K562 (cell line): ENCODE results near the gene GPSM3. TPM values are rescaled to one million over a fixed set of nuclear protein-coding genes. Genes with fewer than 3 reads are reported as not detected.

ENCODE experiments used
- ATAC-seq: fragments of 200-7000 bp; cut with Tn5 transposase; 3 replicates; pipeline ENCODE4 v1.9.1; 2020; ENCODE audit warnings: moderate library complexity
- BruUV-seq: library from RNA; stranded (reverse); fragments of 400-500 nt; replicated peaks from 2 replicates; lab custom pipeline; 2021; lab: Mats Ljungman, UMichigan
- CTCF ChIA-PET: fragments of 300-600 bp; formaldehyde crosslinking; extraction: SDS; loops from one replicate; lab custom pipeline; 2021; ENCODE audit warnings: low intra/inter-chr PET ratio; lab: Yijun Ruan, JAX
- POLR2A ChIA-PET: fragments of 300-600, 350-650 bp; sonication (Branson Sonifier 250); formaldehyde crosslinking; extraction: SDS; loops from one replicate; lab custom pipeline; 2021; ENCODE audit warnings: antibody characterized with exemption, inconsistent platforms; lab: Yijun Ruan, JAX
- DNase-seq, 4 experiments: peaks; one replicate each; pipeline versions ENCODE4 v3.0.0 to v3.0.0-alpha.2; 2011 to 2018; ENCODE audit warnings: low spot score in 3 of 4, mixed read lengths in 3 of 4; ENCODE audit errors: extremely low read depth in 1 of 4
- FAIRE-seq: peaks from 2 replicates; lab custom pipeline; 2011; peaks lifted over from hg19 to GRCh38; lab: Jason Lieb, UNC
- H2AFZ ChIP-seq: 2 replicates; pipeline ENCODE4 v1.6.0; 2011; ENCODE audit warnings: low read depth, low read length, control low read depth, inconsistent platforms
- H3K27ac ChIP-seq: fragments of 200-600 bp; 3 replicates; pipeline ENCODE4 v1.8.0; 2011; ENCODE audit warnings: low read depth, mild to moderate bottlenecking, control low read depth, inconsistent platforms, low read length, moderate library complexity, mixed read lengths; ENCODE audit errors: extremely low read depth
- H3K27me3 ChIP-seq, 2 experiments: fragments of 300-600 bp in 1 of 2; 2 replicates in 1 of 2; 3 replicates in 1 of 2; pipeline versions ENCODE4 v1.6.0 to v1.8.0; 2011; ENCODE audit warnings: inconsistent platforms in 2 of 2, low read length in 2 of 2, mild to moderate bottlenecking in 1 of 2, mixed read lengths in 1 of 2, moderate library complexity in 1 of 2; ENCODE audit not compliant: control insufficient read depth in 2 of 2, insufficient read depth in 2 of 2
- H3K36me3 ChIP-seq: fragments of 300-600 bp; 3 replicates; pipeline ENCODE4 v1.8.0; 2011; ENCODE audit warnings: mild to moderate bottlenecking, low read length, inconsistent platforms; ENCODE audit not compliant: control insufficient read depth, insufficient read depth
- H3K4me1 ChIP-seq, 2 experiments: fragments of 200-600 bp in 1 of 2; replicated peaks in 1 of 2; 2 replicates in 1 of 2; 3 replicates in 1 of 2; pipeline versions ENCODE4 v1.5.1 to v1.8.0; 2011; ENCODE audit warnings: inconsistent platforms in 2 of 2, low read length in 2 of 2, mild to moderate bottlenecking in 1 of 2, mixed read lengths in 1 of 2, moderate library complexity in 1 of 2; ENCODE audit not compliant: control insufficient read depth in 2 of 2, insufficient read depth in 2 of 2
- H3K4me2 ChIP-seq: 2 replicates; pipeline ENCODE4 v1.6.1; 2011; ENCODE audit warnings: low read length, control low read depth, inconsistent platforms, mixed read lengths; ENCODE audit not compliant: insufficient read depth
- H3K4me3 ChIP-seq: fragments of 200-600 bp; sonication (generic), shearing (Covaris generic); 2 replicates; pipeline ENCODE4 v1.5.1; 2016; ENCODE audit warnings: control low read depth, inconsistent platforms
- H3K79me2 ChIP-seq: fragments of 200-600 bp; 3 replicates; pipeline ENCODE4 v1.8.0; 2011; ENCODE audit warnings: low read length, inconsistent platforms; ENCODE audit not compliant: control insufficient read depth, insufficient read depth
- H3K9ac ChIP-seq, 2 experiments: 2 replicates each; pipeline versions ENCODE4 v1.6.0 to v1.6.1; 2011; ENCODE audit warnings: low read depth in 2 of 2, low read length in 2 of 2, control low read depth in 1 of 2, inconsistent platforms in 1 of 2, mild to moderate bottlenecking in 1 of 2, mixed read lengths in 1 of 2; ENCODE audit not compliant: insufficient read depth in 1 of 2
- H3K9me1 ChIP-seq: one replicate; pipeline ENCODE4 v1.6.0; 2011; ENCODE audit warnings: inconsistent platforms, mild to moderate bottlenecking, low read length, moderate library complexity; ENCODE audit not compliant: control insufficient read depth, insufficient read depth
- H3K9me3 ChIP-seq: replicated peaks from 2 replicates; pipeline ENCODE4 v1.5.1; 2011; ENCODE audit warnings: low read depth, low read length, inconsistent platforms; ENCODE audit not compliant: control insufficient read depth, insufficient read depth
- H4K20me1 ChIP-seq: replicated peaks from 2 replicates; pipeline ENCODE4 v1.6.1; 2011; ENCODE audit warnings: low read length, inconsistent platforms, mixed read lengths; ENCODE audit not compliant: control insufficient read depth, insufficient read depth
- BHLHE40 ChIP-seq: IDR thresholded peaks from 2 replicates; pipeline ENCODE4 v1.6.1; 2011; ENCODE audit warnings: low read length, improper control_type of control experiment
- OTX1 ChIP-seq: fragments of 450-650 bp; formaldehyde crosslinking; IDR thresholded peaks from 2 replicates; pipeline ENCODE4 v1.4.0; 2022; ENCODE audit warnings: mild to moderate bottlenecking
- POLR2G ChIP-seq: fragments of 200-400 bp; formaldehyde crosslinking; IDR thresholded peaks from 2 replicates; pipeline ENCODE4 v1.6.1; 2017; ENCODE audit warnings: low read depth, mild to moderate bottlenecking, antibody characterized with exemption, low read length, moderate library complexity
- RBFOX2 ChIP-seq: fragments of 200-400 bp; formaldehyde crosslinking; IDR thresholded peaks from 2 replicates; pipeline ENCODE4 v1.6.1; 2017; ENCODE audit warnings: low read depth, mild to moderate bottlenecking, low read length, moderate library complexity
- ZBTB1 ChIP-seq: sonication (generic); formaldehyde crosslinking; IDR thresholded peaks from 2 replicates; pipeline ENCODE4 v1.8.1; 2023; ENCODE audit warnings: missing genetic modification reagents, low read depth, mild to moderate bottlenecking, borderline replicate concordance
- WGBS: fragments of 100-300 bp; shearing (Covaris generic); methylation state at CpG from one replicate; pipeline ENCODE4 v1.1.6; 2016; ENCODE audit warnings: low coverage, mixed read lengths; ENCODE audit not compliant: insufficient coverage; ENCODE audit errors: missing lambda C conversion rate; 5-methylcytosine and 5-hydroxymethylcytosine counted together
- in situ Hi-C: fragments of 300-500 bp; cut with MboI; formaldehyde crosslinking; loops from 4 replicates; pipeline ENCODE4 v1.15.0; 2018; ENCODE audit warnings: inconsistent platforms, mixed read lengths
- intact Hi-C: fragments of 100-400 bp; cut with micrococcal nuclease; formaldehyde crosslinking; loops from 2 replicates; pipeline ENCODE4 v1.14.2; 2022
- polyA plus RNA-seq, 8 experiments: library from polyadenylated mRNA; depleted of rRNA in 4 of 8; stranded (reverse) in 5 of 8; unstranded in 3 of 8; fragments of >200 nt; fragmentation: Nextera tagmentation in 2 of 8; fragmentation: Illumina TruSeq in 1 of 8; extraction: Ambion mirVana in 2 of 8; extraction: Trizol in 1 of 8; gene quantifications; 2 replicates each; pipeline versions ENCODE4 v1.2.1 to v1.2.3, GENCODE V29; 2011 to 2014; ENCODE audit warnings: inconsistent platforms in 1 of 8, missing spikeins in 1 of 8
- total RNA-seq, 7 experiments: library from RNA; depleted of rRNA in 6 of 7; stranded (reverse); fragments of >200 nt in 6 of 7; fragmentation: Illumina TruSeq in 2 of 7; extraction: Trizol in 2 of 7; gene quantifications; 2 replicates each; pipeline versions ENCODE4 v1.2.1 to v1.2.3, GENCODE V29; 2011 to 2021; ENCODE audit warnings: low replicate concordance in 1 of 7

GPSM3 gene
- total and polyA plus RNA-seq, 9 of the 15 experiments (the other 6 are each of a cell fraction or from before 2014, with no cell fraction given): 5.3 to 42.6 (median 24.4) TPM

DNA sequence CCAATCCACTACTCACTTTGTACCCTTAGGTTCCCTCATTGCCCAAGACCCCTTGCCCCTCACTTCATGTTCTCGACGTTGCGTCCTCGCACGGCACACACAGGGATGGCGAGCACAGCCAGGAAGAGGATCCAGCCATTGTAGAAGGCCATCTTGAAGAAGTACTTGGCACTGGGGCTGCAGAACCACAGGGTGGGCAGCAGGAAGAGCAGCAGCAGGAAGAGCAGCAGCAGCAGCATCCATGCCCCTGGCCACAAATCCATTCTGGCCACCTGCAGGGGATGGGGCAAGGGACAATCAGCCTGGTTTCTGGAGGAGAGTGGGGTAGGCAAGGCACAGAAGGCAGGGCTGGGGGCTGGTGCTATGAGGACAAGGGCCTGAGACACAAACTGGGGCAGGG, 21.2 kb downstream of the GPSM3 start:
- H3K4me2 ChIP-seq: no peak overlapping the region
- ATAC-seq (no peak), DNase-seq (no peak), FAIRE-seq (no peak)
- H3K27me3 ChIP-seq: no peaks in the 10 kb centered on the region
- peak overlapping the region in 1 of 2 experiments; percentile 47; a peak in 1 of 4 replicates for H3K9ac ChIP-seq
- intact Hi-C loops: loop anchor here (10.0 kb wide), 2 partner anchors 346 to 506 kb away; partner anchors contain the start of genes C6orf47, CSNK2B, GPANK1 and HSPA1B
- no peaks in the 10 kb centered on the region for H3K9me1 ChIP-seq
- H3K27ac ChIP-seq: no peak overlapping the region
- no peaks in the 10 kb centered on the region for H3K9me3 ChIP-seq
- no peaks in the 10 kb centered on the region for H4K20me1 ChIP-seq
- H2AFZ ChIP-seq: no peak overlapping the region
- WGBS: 96% methylated on average over 6 of the region's 6 CpGs
- POLR2A ChIA-PET: interaction anchor here (0.6 to 1.1 kb wide), 4 partner anchors 10 to 32 kb away, joined by 3 to 4 read pairs (median 4); no protein-coding TSS in a partner anchor
- BruUV-seq: no TSS peak
- peaks cover 48 to 66% of the 10 kb centered on the region in 2 experiments for H3K4me1 ChIP-seq
- peaks cover 62% of the 10 kb centered on the region for H3K36me3 ChIP-seq
- CTCF ChIA-PET: no interaction called here
- peaks cover 39% of the 10 kb centered on the region for H3K79me2 ChIP-seq
- no peak overlapping the region for H3K4me3 ChIP-seq
- in situ Hi-C loops: no loop called here
- TF ChIP-seq OTX1 (CRISPR knock-in tag) (0 out of 2 replicates have a peak, but pooled peaks have one; percentile 56), BHLHE40 (no peak)

DNA sequence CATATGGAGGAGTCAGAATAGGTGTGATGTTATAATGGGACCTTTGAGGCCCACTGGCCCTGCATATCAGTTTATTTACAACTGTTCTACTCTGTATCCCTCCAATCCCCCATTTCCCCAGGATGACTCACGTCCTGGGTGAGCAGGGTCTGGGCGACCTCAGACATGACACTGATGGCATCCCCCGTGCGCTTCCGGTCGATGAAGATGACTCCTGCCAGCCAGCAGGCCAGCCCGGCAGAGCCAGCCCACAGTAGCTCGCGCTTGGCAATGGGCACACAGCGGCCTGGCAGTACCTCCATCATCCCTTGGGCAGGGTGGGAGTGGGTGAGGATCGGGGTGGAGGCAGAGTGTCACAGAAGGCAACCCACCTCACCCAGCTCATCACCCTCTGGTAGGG, 22.1 kb downstream of the GPSM3 start:
- Histone ChIP-seq H3K4me3 (no peak overlapping the region), H3K27me3 (no peaks in the 10 kb centered on the region), H3K4me1 (peaks cover 51 to 69% of the 10 kb centered on the region in 2 experiments), H3K9ac (0 out of 4 replicates have a peak overlapping the region, but pooled peaks of 1 of the 2 experiments have one; percentile 2), H3K79me2 (peaks cover 32% of the 10 kb centered on the region), H3K9me1 (no peaks in the 10 kb centered on the region), H3K9me3 (no peaks in the 10 kb centered on the region), H2AFZ (no peak overlapping the region), H4K20me1 (no peaks in the 10 kb centered on the region), H3K27ac (no peak overlapping the region; the same call in 2 of the 3 replicates), H3K36me3 (peaks cover 69% of the 10 kb centered on the region), H3K4me2 (no peak overlapping the region)
- intact Hi-C loops: loop anchor here (10.0 kb wide), 2 partner anchors 345 to 505 kb away; partner anchors contain the start of genes C6orf47, CSNK2B, GPANK1 and HSPA1B
- no TSS peak for BruUV-seq
- TF ChIP-seq ZBTB1 (CRISPR knock-in tag): no peak
- 0 out of 2 replicates have a peak, but pooled peaks have one; percentile 20 for TF ChIP-seq RBFOX2
- peak; percentile 43; the same call in 1 of the 2 replicates for TF ChIP-seq POLR2G
- ChIA-PET POLR2A (no interaction called here), CTCF (no interaction called here)
- FAIRE-seq (no peak), DNase-seq (no peak), ATAC-seq (no peak)
- in situ Hi-C loops: no loop called here
- WGBS: 84% methylated on average over 11 of the region's 11 CpGs
